GOT3 (cell line): ENCODE data around the gene HECW1.

Source experiments
- DNase-seq: peaks from one replicate; lab custom pipeline; 2025; ENCODE audit warnings: mixed read lengths; lab: John Stamatoyannopoulos, UW

The HECW1 gene

DNA sequence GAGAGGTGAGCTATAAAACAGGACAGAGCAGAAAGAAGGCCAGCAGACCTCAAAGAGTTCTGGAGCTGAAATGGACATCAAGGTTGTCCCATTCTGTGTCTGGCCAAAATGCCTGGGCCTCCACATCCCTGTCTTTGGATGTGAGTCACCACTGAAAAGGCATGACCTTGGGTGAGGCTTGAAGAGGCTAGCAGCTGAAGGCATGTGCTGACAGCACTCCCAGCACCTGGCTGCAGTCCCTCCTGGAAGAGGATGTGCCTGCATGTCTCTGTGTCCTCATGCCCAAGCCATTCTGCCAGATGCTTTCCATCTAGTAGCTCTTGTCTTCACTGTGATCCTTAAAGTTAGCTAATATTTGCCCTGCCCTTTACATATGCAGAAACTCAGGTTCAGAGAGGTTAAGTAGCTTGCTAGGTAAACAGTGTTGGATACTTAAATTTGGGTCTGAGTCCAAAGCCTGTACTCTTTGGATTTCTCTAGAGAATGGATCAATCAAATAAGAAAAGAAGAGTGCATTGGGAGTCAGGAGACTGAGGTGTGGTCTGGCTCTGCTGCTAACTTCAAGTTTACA is 35.8 kb downstream of the HECW1 start:
- no peak for DNase-seq

DNA sequence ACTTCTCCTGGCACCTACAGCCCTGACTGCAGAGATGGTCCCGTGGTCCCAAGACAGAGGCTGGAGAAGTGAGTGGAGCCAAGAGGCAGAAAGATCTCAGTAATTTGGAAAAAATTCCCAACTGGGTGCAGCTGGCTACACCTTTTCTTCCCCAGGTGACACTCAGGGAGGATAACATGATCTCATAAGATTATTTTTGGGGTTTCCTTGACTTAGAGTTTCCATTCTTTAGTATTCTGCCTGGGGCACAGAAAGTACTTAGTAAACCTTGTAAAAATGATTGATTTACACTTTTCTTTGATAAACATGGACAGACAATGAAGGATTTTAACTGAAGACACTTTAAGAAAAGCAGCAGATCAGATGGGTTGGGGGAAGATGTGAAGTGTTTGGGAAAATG is 38.6 kb downstream of the HECW1 start:
- no peak for DNase-seq

- no peak for DNase-seq
Observed at GRCh38 chr7:43152696-43153095, 40.2 kb downstream of the HECW1 start.

GRCh38 chr7:43155636-43156035 is 43.2 kb downstream of the HECW1 start:
- DNase-seq = no peak

DNA sequence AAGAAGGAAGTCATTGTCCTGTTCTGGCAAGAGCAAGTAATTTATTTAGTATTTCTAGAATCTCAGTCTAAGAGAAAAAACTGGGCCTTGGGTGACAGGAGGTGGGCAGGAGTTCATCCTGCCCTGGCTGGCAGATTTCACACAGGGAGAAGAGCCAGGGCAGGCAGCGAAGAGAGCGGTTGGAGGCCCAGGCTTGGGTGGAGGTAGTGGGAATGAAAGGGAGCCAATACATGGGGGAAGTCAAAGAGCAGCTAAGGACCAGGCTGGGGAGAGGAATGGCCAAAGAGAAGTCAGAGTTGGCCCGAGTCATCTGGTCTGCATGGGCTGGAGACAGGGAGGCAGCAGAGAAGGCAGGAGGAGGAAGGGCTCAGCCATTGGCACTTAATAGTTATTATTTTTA is 51.4 kb downstream of the HECW1 start:
- DNase-seq = no peak

- no peak for DNase-seq
Observed at GRCh38 chr7:43164757-43165156, 52.3 kb downstream of the HECW1 start.

- DNase-seq = no peak
Observed at GRCh38 chr7:43166686-43167085, 54.2 kb downstream of the HECW1 start.

GRCh38 chr7:43169076-43169475 is 56.6 kb downstream of the HECW1 start:
- DNase-seq = no peak

DNA sequence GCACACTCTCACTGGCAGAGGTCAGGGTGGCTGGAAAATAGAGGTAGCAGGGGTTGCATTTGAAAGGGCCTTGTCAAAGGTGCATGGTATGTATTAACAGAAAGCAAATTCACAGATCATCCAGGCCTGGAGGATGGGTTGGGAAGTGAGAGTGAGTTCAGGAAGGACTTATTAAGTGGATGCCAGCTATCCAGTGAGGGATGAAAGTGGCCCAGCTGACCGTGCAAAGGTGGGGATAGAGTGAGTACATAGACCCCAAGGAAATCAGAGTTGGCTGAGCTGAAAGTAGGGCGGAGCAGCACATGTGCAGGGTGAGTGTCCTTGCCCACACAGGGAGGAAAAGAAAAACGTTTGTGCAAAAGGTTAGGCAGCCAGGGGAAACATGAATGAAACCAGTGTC is 58.1 kb downstream of the HECW1 start:
- DNase-seq = no peak

- DNase-seq = no peak
Observed at GRCh38 chr7:43175570-43176200, 63.2 kb downstream of the HECW1 start.

GRCh38 chr7:43179393-43179792 is 66.9 kb downstream of the HECW1 start:
- no peak for DNase-seq

GRCh38 chr7:43192806-43193460 is 80.5 kb downstream of the HECW1 start:
- DNase-seq = no peak

DNA sequence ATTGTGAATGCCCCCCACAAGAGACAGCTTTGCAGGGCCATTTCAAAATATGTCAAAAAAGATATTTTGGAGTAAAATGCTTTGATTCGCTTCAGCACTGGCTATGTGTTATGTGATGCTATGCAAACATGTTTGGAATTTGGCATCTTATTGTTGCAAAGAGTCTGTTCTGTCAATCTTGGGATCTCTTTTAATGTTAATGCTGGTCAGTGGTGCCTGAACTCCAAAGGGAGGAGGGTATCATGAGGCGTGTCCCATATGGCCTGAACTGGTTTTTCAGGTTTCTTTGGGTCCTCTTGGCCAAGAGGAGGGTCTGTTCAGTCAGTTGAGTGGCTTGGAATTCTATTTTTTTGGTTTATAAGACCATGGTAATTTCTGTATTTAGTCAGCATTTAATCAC is 81.4 kb downstream of the HECW1 start:
- no peak for DNase-seq

DNA sequence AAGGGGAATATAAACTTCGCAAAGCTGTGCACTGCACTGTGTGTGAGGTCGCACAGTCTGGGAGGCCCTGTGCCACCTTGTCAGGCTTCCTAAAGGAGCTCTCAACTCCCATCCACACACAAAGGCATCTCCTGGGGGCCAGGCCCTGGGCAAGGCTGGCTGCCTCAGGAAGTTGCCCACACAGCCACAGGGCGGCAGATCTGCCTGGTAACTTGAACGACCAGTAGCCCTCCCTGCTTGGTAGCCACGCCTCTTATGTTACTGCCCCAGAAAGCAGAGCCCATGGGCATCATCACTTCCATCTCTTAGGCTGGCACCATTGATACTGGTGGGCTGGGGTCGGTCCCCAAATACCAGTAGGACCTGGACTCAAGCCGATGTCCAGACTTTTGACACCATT is 82.8 kb downstream of the HECW1 start:
- DNase-seq = no peak

GRCh38 chr7:43195768-43196167 is 83.3 kb downstream of the HECW1 start:
- DNase-seq = no peak

GRCh38 chr7:43196379-43196778 is 83.9 kb downstream of the HECW1 start:
- no peak for DNase-seq

DNA sequence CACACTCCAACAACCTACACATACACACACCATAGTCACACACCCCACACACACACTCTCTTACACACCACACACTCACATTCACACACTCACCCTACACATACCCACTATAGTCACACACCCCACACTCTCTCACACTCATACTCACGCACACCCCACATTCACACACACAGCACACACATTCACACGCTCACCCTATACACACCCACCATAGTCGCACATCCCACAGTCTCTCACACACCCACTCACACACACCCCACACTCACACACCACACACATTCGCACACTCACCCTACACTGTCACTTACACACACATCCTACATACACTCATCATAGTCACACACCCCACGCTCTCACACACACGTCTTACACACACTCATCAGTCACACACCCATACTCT is 85.6 kb downstream of the HECW1 start:
- no peak for DNase-seq

DNA sequence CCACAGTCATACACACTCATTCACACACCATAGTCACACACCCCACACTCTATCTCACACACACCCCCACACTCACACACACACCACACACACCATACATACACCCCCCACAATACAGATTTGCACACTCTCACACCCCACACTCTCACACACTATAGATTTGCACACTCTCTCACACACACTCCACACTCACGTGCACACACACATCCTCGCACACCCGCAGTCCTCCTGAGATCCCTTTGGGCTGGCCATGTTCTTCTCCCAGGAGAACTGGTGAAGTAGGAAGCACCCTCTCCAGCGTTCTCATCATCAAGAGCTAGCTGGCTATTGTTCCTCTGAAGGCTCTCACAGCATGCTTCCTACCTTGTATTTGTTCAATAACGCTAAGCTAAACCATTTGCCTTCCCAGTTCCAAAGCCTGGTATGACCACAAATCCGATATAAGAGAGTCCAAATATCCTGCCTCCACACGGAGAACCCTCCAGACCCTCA is 86.2 kb downstream of the HECW1 start:
- DNase-seq = no peak

- DNase-seq = no peak
Observed at GRCh38 chr7:43199371-43200160, 87.1 kb downstream of the HECW1 start.

DNA sequence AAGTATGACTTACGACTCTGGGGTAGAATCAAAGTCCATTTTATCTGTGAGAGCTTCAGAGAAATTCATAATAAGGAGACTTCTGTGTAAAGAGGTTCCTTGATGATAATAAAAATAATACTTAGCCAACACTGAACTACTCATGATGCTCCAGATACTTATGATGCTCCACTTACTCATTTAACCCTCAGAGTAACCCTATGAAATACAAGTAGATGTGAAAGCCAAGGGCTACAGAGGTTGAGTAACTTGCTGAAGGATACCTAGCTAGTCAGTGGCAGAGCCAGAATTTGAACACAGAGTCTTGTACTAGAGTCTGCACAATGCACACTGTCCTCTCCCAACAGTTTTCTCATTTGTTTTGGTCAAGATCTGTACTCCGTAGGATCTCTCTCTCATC is 89.5 kb downstream of the HECW1 start:
- no peak for DNase-seq

GRCh38 chr7:43204081-43204480 is 91.6 kb downstream of the HECW1 start:
- DNase-seq = no peak

DNA sequence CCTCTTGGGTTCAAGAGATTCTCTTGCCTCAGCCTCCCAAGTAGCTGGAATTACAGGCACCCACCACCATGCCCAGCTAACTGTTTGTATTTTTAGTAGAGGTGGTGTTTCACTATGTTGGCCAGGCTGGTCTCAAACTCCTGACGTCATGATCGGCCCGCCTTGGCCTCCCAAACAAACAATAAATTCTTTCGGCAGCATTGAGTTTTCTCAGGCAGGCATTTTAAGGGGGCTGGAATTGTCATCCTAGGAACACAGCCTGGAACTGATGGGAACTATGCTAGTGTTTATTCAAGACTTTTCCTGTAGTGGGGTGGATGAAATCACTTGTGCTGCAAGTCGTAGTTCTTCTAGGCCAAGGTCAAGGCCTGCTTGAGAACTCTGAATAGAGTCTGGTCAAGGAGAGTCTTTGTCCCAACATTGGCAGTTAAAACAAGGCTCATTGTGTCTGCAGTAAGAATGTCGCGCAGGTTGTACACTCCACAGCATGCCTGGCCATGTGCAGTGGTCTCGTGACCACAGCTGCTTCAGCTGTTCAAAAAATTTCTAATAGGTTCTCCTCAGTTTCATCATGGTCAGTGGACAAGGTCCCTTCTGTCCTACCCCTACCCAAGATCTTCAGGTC is 92.8 kb downstream of the HECW1 start:
- no peak for DNase-seq
